Fibroblast of mammary gland (primary cell): Measurements from ENCODE around the gene GPR108.

ENCODE experiments used
- DNase-seq: peaks from one replicate; pipeline ENCODE4 v3.0.0-alpha.2; 2010; ENCODE audit warnings: low read depth
- H3K4me3 ChIP-seq: 2 replicates; pipeline ENCODE4 v1.5.1; 2011; ENCODE audit warnings: low read depth, mild to moderate bottlenecking, low read length, moderate library complexity; ENCODE audit not compliant: control insufficient read depth
- CTCF ChIP-seq: conservative IDR thresholded peaks from 2 replicates; pipeline ENCODE4 v1.5.1; 2011; ENCODE audit warnings: low read depth, low read length, inconsistent platforms; ENCODE audit not compliant: control insufficient read depth, insufficient read depth

The GPR108 gene

GRCh38 chr19:6718111-6718740 lies 19.2 kb downstream of the GPR108 start:
- H3K4me3 ChIP-seq: no peak overlapping the region
- no peak for TF ChIP-seq CTCF
- DNase-seq: no peak

- H3K4me3 ChIP-seq: no peak overlapping the region
- TF ChIP-seq CTCF: no peak
- DNase-seq: peak; percentile 12
Observed at GRCh38 chr19:6717441-6717971, 19.9 kb downstream of the GPR108 start.

GRCh38 chr19:6717036-6717435 lies 20.3 kb downstream of the GPR108 start:
- peak; percentile 7 for TF ChIP-seq CTCF
- DNase-seq: no peak
- no peak overlapping the region for H3K4me3 ChIP-seq

- H3K4me3 ChIP-seq: no peak overlapping the region
- TF ChIP-seq CTCF: no peak
- no peak for DNase-seq
Observed at GRCh38 chr19:6716610-6716970, 20.8 kb downstream of the GPR108 start.

GRCh38 chr19:6714749-6715555 lies 22.4 kb downstream of the GPR108 start:
- H3K4me3 ChIP-seq: no peak overlapping the region
- no peak for TF ChIP-seq CTCF
- DNase-seq: no peak

- no peak overlapping the region for H3K4me3 ChIP-seq
- no peak for DNase-seq
- no peak for TF ChIP-seq CTCF
Observed at GRCh38 chr19:6713773-6714692, 23.3 kb downstream of the GPR108 start.
